Panc1 (cell line): ENCODE data around the gene XKR8. TPM values are rescaled to one million over a fixed set of nuclear protein-coding genes. Genes with fewer than 3 reads are reported as not detected.

Source experiments
- ATAC-seq: fragments of 200-7000 bp; cut with Tn5 transposase; 2 replicates; pipeline ENCODE4 v1.9.1; 2020; ENCODE audit warnings: mild to moderate bottlenecking, moderate library complexity
- BruUV-seq: library from RNA; stranded (reverse); fragments of 400-500 nt; replicated peaks from 2 replicates; lab custom pipeline; 2021; lab: Mats Ljungman, UMichigan
- CTCF ChIA-PET: fragments of 300-600 bp; sonication (Branson Sonifier 250); formaldehyde crosslinking; loops from one replicate; lab custom pipeline; 2022; ENCODE audit warnings: antibody characterized with exemption; lab: Charles Lee
- POLR2A ChIA-PET: fragments of 300-600 bp; sonication (Branson Sonifier 250); formaldehyde crosslinking; loops from one replicate; lab custom pipeline; 2022; ENCODE audit warnings: antibody characterized with exemption; lab: Charles Lee
- DNase-seq: peaks from one replicate; pipeline ENCODE4 v3.0.0-alpha.2; 2010; ENCODE audit warnings: low read depth, low spot score
- H3K27ac ChIP-seq: 2 replicates; pipeline ENCODE4 v1.5.1; 2011; ENCODE audit warnings: mild to moderate bottlenecking, low read length, inconsistent platforms
- H3K27me3 ChIP-seq: fragments of 200-500 bp; sonication (Bioruptor generic); 2 replicates; pipeline ENCODE4 v1.6.0; 2014; ENCODE audit warnings: low read length, inconsistent platforms; ENCODE audit not compliant: control insufficient read depth, insufficient read depth
- H3K36me3 ChIP-seq: fragments of 200-500 bp; sonication (Bioruptor generic); 2 replicates; pipeline ENCODE4 v1.5.1; 2014; ENCODE audit warnings: inconsistent platforms, mild to moderate bottlenecking, low read length, moderate library complexity; ENCODE audit not compliant: control insufficient read depth, insufficient read depth
- H3K4me1 ChIP-seq: 2 replicates; pipeline ENCODE4 v1.5.1; 2011; ENCODE audit warnings: inconsistent platforms, mild to moderate bottlenecking, low read length, moderate library complexity; ENCODE audit not compliant: control insufficient read depth, insufficient read depth
- H3K4me3 ChIP-seq, 2 experiments: 2 replicates each; pipeline ENCODE4 v1.5.1; 2011 to 2012; ENCODE audit warnings: low read depth in 2 of 2, low read length in 2 of 2, mild to moderate bottlenecking in 2 of 2, inconsistent platforms in 1 of 2, moderate library complexity in 1 of 2
- H3K9me3 ChIP-seq: fragments of 200-500 bp; sonication (Bioruptor generic); 2 replicates; pipeline ENCODE4 v1.5.1; 2014; ENCODE audit warnings: low read depth, mild to moderate bottlenecking, inconsistent platforms, low read length, moderate library complexity; ENCODE audit not compliant: control insufficient read depth, insufficient read depth
- POLR2AphosphoS5 ChIP-seq: IDR thresholded peaks from 2 replicates; pipeline ENCODE4 v1.6.1; 2012; ENCODE audit warnings: mild to moderate bottlenecking, low read depth, low read length, moderate library complexity
- SIN3A ChIP-seq: IDR thresholded peaks from 2 replicates; pipeline ENCODE4 v1.6.1; 2012; ENCODE audit warnings: low read depth, mild to moderate bottlenecking, low read length, moderate library complexity, borderline replicate concordance; ENCODE audit not compliant: insufficient read depth
- TCF7L2 ChIP-seq: IDR thresholded peaks from 2 replicates; pipeline ENCODE4 v1.6.1; 2011; ENCODE audit warnings: mild to moderate bottlenecking, low read depth, low read length, inconsistent platforms
- in situ Hi-C: cut with HindIII; loops from 2 replicates; pipeline ENCODE4 v1.10.0; 2016; ENCODE audit warnings: low sequenced_read_pairs, low pct_unique_long_range_greater_than_20kb
- intact Hi-C: fragments of 100-400 bp; cut with micrococcal nuclease; formaldehyde crosslinking; loops from one replicate; pipeline ENCODE4 v1.10.0; 2022; ENCODE audit not compliant: unreplicated experiment
- total RNA-seq: library from RNA; stranded (reverse); gene quantifications from one replicate; pipeline ENCODE4 v1.2.1, GENCODE V29; 2021; ENCODE audit not compliant: unreplicated experiment
- TF ChIP-seq, protein P1 (sequence below), 2 experiments: IDR thresholded peaks; 2 replicates each; pipeline ENCODE4 v1.6.1; 2011 to 2012; ENCODE audit warnings: low read depth in 2 of 2, control low read depth in 1 of 2, low read length in 1 of 2, mild to moderate bottlenecking in 1 of 2, moderate library complexity in 1 of 2; ENCODE audit not compliant: insufficient read depth in 1 of 2
- TF ChIP-seq, protein P2 (sequence below): fragments of 450-650 bp; IDR thresholded peaks from 2 replicates; pipeline ENCODE4 v1.5.1; 2017; ENCODE audit warnings: mild to moderate bottlenecking

Gene XKR8
- total RNA-seq, 1 experiment from 2014 or later = 10.6 TPM

GRCh38 chr1:27952147-27952546, 7.6 kb upstream of the XKR8 start:
- no peaks in the 10 kb centered on the region for H3K27me3 ChIP-seq
- ATAC-seq = no peak
- no peak overlapping the region for H3K27ac ChIP-seq
- POLR2A ChIA-PET = no interaction called here
- no TSS peak for BruUV-seq
- intact Hi-C loops (no loop called here), in situ Hi-C loops (no loop called here)
- CTCF ChIA-PET = no interaction called here
- H3K9me3 ChIP-seq = no peaks in the 10 kb centered on the region
- no peaks in the 10 kb centered on the region for H3K36me3 ChIP-seq
- no peaks in the 10 kb centered on the region for H3K4me1 ChIP-seq
- H3K4me3 ChIP-seq = no peak overlapping the region
- TF ChIP-seq POLR2AphosphoS5 (no peak), TCF7L2 (no peak), SIN3A (no peak)
- TF ChIP-seq, protein P1, sequence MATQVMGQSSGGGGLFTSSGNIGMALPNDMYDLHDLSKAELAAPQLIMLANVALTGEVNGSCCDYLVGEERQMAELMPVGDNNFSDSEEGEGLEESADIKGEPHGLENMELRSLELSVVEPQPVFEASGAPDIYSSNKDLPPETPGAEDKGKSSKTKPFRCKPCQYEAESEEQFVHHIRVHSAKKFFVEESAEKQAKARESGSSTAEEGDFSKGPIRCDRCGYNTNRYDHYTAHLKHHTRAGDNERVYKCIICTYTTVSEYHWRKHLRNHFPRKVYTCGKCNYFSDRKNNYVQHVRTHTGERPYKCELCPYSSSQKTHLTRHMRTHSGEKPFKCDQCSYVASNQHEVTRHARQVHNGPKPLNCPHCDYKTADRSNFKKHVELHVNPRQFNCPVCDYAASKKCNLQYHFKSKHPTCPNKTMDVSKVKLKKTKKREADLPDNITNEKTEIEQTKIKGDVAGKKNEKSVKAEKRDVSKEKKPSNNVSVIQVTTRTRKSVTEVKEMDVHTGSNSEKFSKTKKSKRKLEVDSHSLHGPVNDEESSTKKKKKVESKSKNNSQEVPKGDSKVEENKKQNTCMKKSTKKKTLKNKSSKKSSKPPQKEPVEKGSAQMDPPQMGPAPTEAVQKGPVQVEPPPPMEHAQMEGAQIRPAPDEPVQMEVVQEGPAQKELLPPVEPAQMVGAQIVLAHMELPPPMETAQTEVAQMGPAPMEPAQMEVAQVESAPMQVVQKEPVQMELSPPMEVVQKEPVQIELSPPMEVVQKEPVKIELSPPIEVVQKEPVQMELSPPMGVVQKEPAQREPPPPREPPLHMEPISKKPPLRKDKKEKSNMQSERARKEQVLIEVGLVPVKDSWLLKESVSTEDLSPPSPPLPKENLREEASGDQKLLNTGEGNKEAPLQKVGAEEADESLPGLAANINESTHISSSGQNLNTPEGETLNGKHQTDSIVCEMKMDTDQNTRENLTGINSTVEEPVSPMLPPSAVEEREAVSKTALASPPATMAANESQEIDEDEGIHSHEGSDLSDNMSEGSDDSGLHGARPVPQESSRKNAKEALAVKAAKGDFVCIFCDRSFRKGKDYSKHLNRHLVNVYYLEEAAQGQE (IDR thresholded peaks at IDR 0.05; ENCODE audit: insufficient read depth in 1 of 2, low read depth in 2 of 2, low read length in 1 of 2) = no peak
- TF ChIP-seq, protein P2, sequence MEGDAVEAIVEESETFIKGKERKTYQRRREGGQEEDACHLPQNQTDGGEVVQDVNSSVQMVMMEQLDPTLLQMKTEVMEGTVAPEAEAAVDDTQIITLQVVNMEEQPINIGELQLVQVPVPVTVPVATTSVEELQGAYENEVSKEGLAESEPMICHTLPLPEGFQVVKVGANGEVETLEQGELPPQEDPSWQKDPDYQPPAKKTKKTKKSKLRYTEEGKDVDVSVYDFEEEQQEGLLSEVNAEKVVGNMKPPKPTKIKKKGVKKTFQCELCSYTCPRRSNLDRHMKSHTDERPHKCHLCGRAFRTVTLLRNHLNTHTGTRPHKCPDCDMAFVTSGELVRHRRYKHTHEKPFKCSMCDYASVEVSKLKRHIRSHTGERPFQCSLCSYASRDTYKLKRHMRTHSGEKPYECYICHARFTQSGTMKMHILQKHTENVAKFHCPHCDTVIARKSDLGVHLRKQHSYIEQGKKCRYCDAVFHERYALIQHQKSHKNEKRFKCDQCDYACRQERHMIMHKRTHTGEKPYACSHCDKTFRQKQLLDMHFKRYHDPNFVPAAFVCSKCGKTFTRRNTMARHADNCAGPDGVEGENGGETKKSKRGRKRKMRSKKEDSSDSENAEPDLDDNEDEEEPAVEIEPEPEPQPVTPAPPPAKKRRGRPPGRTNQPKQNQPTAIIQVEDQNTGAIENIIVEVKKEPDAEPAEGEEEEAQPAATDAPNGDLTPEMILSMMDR = no peak
- DNase-seq = no peak

DNA sequence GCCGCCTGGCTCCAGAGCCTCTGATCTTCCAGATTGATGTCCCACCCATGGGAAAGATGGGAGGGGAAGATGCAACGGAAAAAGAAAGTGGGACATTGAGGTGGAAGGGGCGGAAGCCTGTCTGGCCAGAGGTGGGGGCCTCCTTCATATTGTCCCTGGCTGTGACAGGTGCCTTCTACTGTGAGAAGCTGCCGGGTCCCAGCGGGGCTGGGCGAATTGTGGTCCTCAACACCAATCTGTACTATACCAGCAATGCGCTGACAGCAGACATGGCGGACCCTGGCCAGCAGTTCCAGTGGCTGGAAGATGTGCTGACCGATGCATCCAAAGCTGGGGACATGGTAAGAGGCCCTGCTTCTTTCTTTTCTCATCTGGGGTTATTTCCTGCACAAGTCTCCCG, 5.6 kb upstream of the XKR8 start:
- ATAC-seq = no peak
- no peak for DNase-seq
- TF ChIP-seq, protein P1 (IDR thresholded peaks at IDR 0.05; ENCODE audit: insufficient read depth in 1 of 2, low read depth in 2 of 2, low read length in 1 of 2) = no peak
- TF ChIP-seq SIN3A = no peak
- POLR2A ChIA-PET = no interaction called here
- in situ Hi-C loops = no loop called here
- no TSS peak for BruUV-seq
- Histone ChIP-seq H3K27ac (no peak overlapping the region), H3K27me3 (no peaks in the 10 kb centered on the region), H3K4me3 (no peak overlapping the region), H3K9me3 (no peaks in the 10 kb centered on the region), H3K4me1 (peaks cover 7% of the 10 kb centered on the region; the same call in 1 of the 2 replicates), H3K36me3 (no peaks in the 10 kb centered on the region)
- CTCF ChIA-PET = no interaction called here
- intact Hi-C loops = no loop called here
